GM21367 (cell line): ENCODE measurements around the gene EHMT1.

Experiments
- ATAC-seq: cut with Tn5 transposase; IDR thresholded peaks from one replicate; pipeline ENCODE4 v1.9.1; 2021; ENCODE audit not compliant: unreplicated experiment

The EHMT1 gene

DNA sequence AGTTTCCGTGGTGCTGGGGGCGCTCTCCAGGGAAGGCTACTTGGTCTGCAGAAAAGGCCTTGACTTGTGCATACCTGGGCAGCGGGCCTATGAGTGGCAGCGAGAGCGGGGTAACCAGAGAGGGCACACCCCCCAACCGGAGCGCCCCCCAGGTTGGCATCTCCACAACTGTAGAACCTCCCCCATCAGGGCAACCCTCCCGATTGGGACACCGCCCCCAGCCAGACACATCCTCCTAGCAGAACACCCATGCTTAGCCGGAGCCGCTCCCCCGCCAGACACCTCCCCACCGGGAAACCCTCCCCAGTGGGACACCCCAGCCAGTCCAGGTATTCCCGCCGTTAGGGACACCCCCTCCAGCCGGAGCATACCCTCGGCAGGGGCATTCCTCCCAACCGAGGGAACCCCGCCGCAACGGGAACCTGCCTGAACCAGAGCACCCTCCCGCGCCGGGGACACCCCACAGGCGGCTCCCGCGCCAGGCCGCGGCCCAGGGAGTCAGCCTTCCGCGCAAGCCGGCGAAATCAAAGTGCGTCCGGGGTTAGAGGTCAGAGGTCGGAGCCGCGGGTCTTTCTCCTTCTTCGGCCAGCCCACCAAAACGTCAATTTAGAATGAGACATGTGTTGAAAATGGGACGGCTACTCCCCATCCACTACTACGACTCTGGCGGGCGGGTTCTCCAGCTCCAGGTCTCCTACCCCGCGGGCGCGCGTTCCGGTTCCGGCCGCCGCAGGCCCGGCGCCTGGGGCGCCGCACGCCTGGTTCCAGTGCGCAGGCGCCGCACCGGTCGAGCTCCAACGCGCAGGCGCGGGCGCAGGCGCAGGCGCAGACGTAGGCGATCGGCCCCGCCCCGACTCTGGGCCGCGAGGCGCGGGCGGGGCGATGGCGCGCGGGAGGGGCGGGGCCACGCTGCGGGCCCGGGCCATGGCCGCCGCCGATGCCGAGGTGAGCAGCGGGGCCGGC is at the start of gene EHMT1:
Gene EHMT1, plus strand, starts transcription at position 901 of the 963 bp plus-strand sequence. Its CDS starts 24 bp downstream, at position 925.
- ATAC-seq = peak; percentile 59

- ATAC-seq = no peak
Measured at GRCh38 chr9:137569609-137570203, 49.1 kb upstream of the EHMT1 start.

DNA sequence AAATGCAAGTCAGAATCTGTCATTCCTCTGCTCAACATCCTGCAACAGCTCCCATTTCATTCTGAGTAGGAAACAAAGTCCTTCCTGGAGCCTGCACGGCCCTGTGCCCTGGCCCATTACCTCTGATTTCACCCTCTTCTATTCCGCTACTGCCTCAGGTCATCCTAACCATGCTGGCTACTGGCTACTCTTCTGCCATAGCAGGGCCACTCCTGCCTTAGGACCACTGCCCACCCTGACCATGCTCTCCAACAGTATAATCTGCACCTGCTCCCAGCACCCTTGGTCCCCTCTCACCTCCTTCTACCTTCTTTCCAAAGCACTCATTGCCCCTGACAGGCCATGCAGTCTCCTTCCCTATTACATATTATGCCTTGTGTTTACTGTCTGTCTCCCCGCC is 48.2 kb upstream of the EHMT1 start:
- no peak for ATAC-seq

DNA sequence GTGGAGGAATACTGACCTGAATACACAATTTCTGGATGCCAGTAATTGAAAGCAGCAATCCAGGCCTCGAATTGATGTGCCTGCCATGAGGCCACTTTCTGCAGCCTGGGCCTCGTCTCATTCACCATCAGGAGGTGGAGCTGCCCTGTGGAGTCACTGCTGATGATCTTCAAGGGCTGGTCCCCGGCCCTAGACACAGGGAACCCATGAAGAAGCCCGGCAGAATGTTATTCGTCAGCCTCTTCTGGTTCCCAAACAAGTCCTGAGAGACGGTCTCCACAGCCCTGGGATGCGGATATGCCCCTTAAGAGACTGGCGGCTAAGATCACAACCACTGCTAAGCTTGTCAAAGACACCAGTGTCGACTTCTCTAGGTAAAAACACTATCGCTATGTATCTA is 44.6 kb upstream of the EHMT1 start:
- no peak for ATAC-seq

GRCh38 chr9:137575364-137575715 is 43.5 kb upstream of the EHMT1 start:
- no peak for ATAC-seq

GRCh38 chr9:137575716-137576411 is 42.9 kb upstream of the EHMT1 start:
- ATAC-seq = no peak

GRCh38 chr9:137578518-137579258 is 40.1 kb upstream of the EHMT1 start, which contains the start of gene DPH7:
TSS of gene DPH7 (minus strand) at chr9:137578925. CDS start at chr9:137578777, 148 bp downstream.
- peak; percentile 76 for ATAC-seq

GRCh38 chr9:137579259-137579604 is 39.6 kb upstream of the EHMT1 start:
- ATAC-seq = no peak

DNA sequence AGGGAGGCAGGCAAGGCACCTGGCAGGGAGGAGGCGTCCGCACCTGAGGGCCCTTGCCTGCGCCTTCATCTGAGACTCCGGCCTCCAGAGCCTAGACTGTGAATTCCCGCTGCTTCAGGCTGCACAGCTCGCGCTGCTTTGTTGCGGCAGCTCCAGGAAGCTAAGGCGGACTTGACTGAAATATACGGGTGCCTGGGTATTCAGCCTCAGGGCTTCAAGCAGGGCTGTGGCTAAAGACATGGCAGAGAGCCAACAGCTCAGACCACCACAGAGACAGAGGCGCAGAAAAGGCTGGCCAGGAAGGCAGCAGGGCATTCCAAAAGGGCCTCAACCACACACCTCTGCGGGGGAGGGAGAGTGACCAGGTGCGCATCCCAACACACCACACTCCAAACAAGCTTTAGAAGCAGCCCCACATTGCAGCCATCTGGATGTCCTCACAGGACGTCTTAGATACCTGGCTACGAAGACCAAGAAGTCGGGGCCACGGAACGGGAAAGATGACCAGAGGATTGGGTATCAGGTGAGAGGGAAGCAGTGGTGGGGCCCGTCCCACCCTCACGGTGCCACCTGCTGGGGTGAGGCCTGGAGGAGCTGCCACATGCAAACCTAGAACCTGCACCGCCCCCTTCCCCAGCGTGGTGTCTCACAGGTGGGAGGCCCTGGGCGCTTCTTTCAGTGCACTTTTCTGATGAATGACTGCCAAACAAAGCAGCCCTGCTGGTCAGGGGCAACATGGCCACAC is 38.4 kb upstream of the EHMT1 start:
- ATAC-seq = no peak

- no peak for ATAC-seq
Measured at GRCh38 chr9:137580954-137581322, 37.9 kb upstream of the EHMT1 start.

GRCh38 chr9:137581361-137582285 is 37.2 kb upstream of the EHMT1 start:
- ATAC-seq = no peak

DNA sequence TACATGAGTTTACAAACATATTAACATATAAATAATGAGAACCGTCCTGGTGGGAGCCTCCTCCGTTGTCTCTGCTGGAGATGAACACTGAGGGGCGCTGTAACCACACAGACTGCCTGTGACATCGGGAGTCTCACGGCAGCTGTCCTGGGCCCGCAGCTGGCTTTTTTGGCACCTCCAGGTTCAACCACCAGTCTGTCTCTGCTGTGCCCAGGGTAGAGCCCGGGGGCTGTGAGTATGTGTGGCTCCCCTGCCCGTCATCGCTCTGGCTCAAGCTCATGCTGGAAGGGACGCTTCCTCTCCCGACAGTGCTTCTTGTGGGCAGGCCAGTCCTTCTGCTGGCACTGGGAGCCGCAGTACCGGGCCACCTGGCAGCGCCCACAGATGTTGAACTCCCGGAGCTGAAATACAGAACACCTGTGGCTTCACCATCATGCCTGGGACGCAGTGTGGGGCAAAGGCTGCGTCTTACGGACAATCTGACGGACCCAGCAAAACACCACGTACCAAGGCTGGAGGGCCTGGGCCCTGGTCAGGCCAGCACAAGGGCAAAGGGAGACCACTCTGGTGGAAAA is 36.4 kb upstream of the EHMT1 start:
- ATAC-seq = no peak

GRCh38 chr9:137583347-137583746 is 35.5 kb upstream of the EHMT1 start:
- ATAC-seq = no peak

- no peak for ATAC-seq
Measured at GRCh38 chr9:137583957-137584356, 34.8 kb upstream of the EHMT1 start.

GRCh38 chr9:137586854-137587253 is 32.0 kb upstream of the EHMT1 start:
- ATAC-seq = no peak

DNA sequence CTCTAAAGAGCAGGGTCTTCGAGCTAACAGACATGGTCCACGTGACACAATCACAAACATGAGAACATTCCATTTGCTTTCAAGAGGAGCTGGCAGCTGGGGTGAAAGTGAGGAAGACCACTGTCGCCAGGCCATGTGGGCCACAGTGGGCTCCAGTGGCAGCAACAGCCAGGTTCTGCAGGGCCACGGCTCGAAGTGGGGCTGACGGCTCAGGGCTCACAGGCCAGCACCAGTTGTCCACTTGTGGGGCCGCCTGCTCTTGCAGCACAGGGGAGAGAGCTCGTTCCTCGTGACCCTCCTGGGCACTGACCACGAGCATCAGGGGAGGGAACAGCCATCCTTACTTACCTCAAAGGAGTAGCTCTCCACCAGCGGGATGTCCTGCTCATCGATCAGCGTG is 30.5 kb upstream of the EHMT1 start:
- ATAC-seq = no peak

DNA sequence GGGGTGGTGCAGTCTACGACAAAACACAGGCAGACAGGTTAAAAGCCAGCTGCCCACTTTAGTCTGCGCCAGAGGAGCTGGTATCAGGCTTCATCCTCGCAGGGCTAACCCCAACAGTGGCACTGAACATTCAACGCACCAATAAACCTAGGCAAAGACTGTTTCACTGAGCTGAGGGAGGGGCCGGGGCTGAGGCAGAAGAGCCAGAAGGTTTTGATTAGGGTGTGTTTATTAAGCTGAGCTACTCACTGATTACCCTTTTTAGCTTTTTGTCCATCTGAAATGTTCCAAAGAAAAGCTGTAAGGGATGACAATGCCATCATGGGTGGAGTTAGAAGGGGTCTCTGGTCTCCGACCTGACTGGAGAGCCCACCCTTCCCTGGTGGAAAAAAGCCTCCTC is 29.9 kb upstream of the EHMT1 start:
- no peak for ATAC-seq

- ATAC-seq = peak; percentile 19
Measured at GRCh38 chr9:137589441-137590122, 29.2 kb upstream of the EHMT1 start.

DNA sequence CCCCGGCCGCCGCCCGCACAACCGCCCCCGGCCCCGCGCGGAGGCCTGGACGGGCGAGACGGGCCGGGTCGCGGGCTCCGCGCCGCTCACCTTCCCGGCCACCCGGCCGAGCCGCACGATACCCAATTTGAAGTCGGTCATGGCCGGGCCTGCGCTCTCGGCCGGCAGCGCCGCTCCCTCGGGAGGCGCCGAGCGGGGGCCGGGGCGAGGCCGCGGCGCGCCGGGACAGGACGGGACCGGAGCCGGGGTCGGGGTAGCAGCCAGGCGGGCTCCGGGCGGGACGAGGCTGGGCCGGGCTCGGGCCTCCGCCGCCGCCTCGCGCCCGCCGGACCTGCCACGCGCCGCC is 28.7 kb upstream of the EHMT1 start:
- ATAC-seq = peak; percentile 17
